ENCODE measurements around the gene BRICD5. TPM values are rescaled to one million over a fixed set of nuclear protein-coding genes. Genes with fewer than 3 reads are reported as not detected.

BRICD5 gene
- total and polyA plus RNA-seq, 7 donors = 1.8 to 21.3 (median 4.8) TPM; not detected in 2

GRCh38 chr16:2186505-2186904 is 24.2 kb downstream of the BRICD5 start:
- no peak overlapping the region for H3K4me3 ChIP-seq
- H3K36me3 ChIP-seq = no peaks in the 10 kb centered on the region
- H3K4me1 ChIP-seq = no peaks in the 10 kb centered on the region
- H3K27me3 ChIP-seq = no peaks in the 10 kb centered on the region
- TF ChIP-seq POLR2A (IDR thresholded peaks at IDR 0.05) = no peak
- no peak for TF ChIP-seq POLR2AphosphoS5 (IDR thresholded peaks at IDR 0.05)
- TF ChIP-seq EP300 (IDR thresholded peaks at IDR 0.05) = no peak
- TF ChIP-seq, protein P1, sequence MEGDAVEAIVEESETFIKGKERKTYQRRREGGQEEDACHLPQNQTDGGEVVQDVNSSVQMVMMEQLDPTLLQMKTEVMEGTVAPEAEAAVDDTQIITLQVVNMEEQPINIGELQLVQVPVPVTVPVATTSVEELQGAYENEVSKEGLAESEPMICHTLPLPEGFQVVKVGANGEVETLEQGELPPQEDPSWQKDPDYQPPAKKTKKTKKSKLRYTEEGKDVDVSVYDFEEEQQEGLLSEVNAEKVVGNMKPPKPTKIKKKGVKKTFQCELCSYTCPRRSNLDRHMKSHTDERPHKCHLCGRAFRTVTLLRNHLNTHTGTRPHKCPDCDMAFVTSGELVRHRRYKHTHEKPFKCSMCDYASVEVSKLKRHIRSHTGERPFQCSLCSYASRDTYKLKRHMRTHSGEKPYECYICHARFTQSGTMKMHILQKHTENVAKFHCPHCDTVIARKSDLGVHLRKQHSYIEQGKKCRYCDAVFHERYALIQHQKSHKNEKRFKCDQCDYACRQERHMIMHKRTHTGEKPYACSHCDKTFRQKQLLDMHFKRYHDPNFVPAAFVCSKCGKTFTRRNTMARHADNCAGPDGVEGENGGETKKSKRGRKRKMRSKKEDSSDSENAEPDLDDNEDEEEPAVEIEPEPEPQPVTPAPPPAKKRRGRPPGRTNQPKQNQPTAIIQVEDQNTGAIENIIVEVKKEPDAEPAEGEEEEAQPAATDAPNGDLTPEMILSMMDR (IDR thresholded peaks at IDR 0.05) = no peak
- H3K27ac ChIP-seq = no peak overlapping the region
- intact Hi-C loops (cut with DNase I) = no loop called here
- 83 to 89% methylated on average over 20 of the region's 20 CpGs for WGBS, 2 donors
- no peak for DNase-seq
- H3K9me3 ChIP-seq = no peaks in the 10 kb centered on the region

DNA sequence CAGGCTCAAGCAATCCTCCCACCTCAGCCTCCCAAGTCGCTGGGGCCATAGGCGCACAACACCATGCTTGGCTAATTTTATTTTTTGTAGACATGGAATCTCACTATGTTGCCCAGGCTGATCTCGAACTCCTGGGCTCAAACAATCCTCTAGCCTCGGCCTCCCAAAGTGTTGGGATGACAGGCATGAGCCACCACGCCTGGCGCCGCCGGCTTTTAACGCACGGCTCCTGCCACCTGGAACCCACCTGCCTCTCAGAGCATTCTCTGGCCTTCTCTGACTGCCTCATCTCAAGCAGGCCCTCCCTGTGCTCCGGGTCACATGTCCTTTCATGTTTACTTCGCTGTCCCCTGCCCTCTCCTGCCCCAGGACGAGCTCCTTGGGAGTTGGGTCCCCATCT is 24.6 kb downstream of the BRICD5 start:
- Histone ChIP-seq H3K27me3 (no peaks in the 10 kb centered on the region), H3K27ac (no peak overlapping the region), H3K9me3 (no peaks in the 10 kb centered on the region), H3K36me3 (no peaks in the 10 kb centered on the region), H3K4me3 (no peak overlapping the region), H3K4me1 (no peaks in the 10 kb centered on the region)
- no peak for DNase-seq
- intact Hi-C loops (cut with DNase I) = no loop called here
- 77 to 89% methylated on average over 13 of the region's 13 CpGs for WGBS, 2 donors
- TF ChIP-seq, protein P1 (IDR thresholded peaks at IDR 0.05) = no peak
- TF ChIP-seq POLR2A (IDR thresholded peaks at IDR 0.05) = no peak
- no peak for TF ChIP-seq EP300 (IDR thresholded peaks at IDR 0.05)
- TF ChIP-seq POLR2AphosphoS5 (IDR thresholded peaks at IDR 0.05) = no peak

DNA sequence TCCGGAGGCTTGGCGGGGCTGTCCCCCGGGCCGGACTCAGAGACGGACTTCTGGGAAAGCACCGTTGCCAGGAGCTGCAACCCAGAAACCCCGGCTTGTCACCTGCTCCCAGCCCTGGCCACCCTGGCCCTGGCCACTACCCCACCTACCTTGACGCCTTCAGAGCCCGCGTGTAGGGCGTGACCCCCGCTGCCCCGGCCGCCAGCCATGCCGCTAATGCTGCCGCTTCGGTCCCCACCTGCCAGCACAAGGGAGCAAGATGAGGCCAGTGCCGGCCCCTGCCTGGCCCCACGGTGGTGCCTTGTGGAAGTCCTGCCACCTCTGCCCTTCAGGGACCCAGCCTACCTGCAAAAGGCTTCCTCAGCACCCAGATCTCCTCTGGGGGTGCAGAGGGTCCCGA is 25.7 kb downstream of the BRICD5 start:
- TF ChIP-seq, protein P1 (IDR thresholded peaks at IDR 0.05) = no peak
- TF ChIP-seq POLR2A (IDR thresholded peaks at IDR 0.05) (no peak), EP300 (IDR thresholded peaks at IDR 0.05) (no peak), POLR2AphosphoS5 (IDR thresholded peaks at IDR 0.05) (no peak)
- intact Hi-C loops (cut with DNase I) = no loop called here
- 34 to 87% methylated on average over 20 of the region's 20 CpGs for WGBS, 2 donors
- no peaks in the 10 kb centered on the region for H3K27me3 ChIP-seq
- no peaks in the 10 kb centered on the region for H3K9me3 ChIP-seq
- no peak overlapping the region for H3K4me3 ChIP-seq
- H3K27ac ChIP-seq = no peak overlapping the region
- H3K4me1 ChIP-seq = no peaks in the 10 kb centered on the region
- DNase-seq = no peak
- H3K36me3 ChIP-seq = no peaks in the 10 kb centered on the region

GRCh38 chr16:2184346-2184745 is 26.3 kb downstream of the BRICD5 start:
- H3K27ac ChIP-seq = no peak overlapping the region
- TF ChIP-seq EP300 (IDR thresholded peaks at IDR 0.05) (no peak), POLR2A (IDR thresholded peaks at IDR 0.05) (no peak), POLR2AphosphoS5 (IDR thresholded peaks at IDR 0.05) (no peak)
- TF ChIP-seq, protein P1 (IDR thresholded peaks at IDR 0.05) = no peak
- WGBS, 2 donors = 67 to 92% methylated on average over 19 of the region's 19 CpGs
- no peaks in the 10 kb centered on the region for H3K27me3 ChIP-seq
- no peaks in the 10 kb centered on the region for H3K9me3 ChIP-seq
- no peak overlapping the region for H3K4me3 ChIP-seq
- intact Hi-C loops (cut with DNase I) = no loop called here
- no peaks in the 10 kb centered on the region for H3K36me3 ChIP-seq
- DNase-seq = no peak
- H3K4me1 ChIP-seq = no peaks in the 10 kb centered on the region

GRCh38 chr16:2183671-2184070 is 27.0 kb downstream of the BRICD5 start:
- Histone ChIP-seq H3K27ac (no peak overlapping the region), H3K9me3 (no peaks in the 10 kb centered on the region), H3K4me1 (no peaks in the 10 kb centered on the region), H3K4me3 (no peak overlapping the region), H3K27me3 (peaks cover 0 to under 1% (median 0%) of the 10 kb centered on the region in 3 donors), H3K36me3 (no peaks in the 10 kb centered on the region)
- TF ChIP-seq, protein P1 (IDR thresholded peaks at IDR 0.05) = no peak
- TF ChIP-seq POLR2A (IDR thresholded peaks at IDR 0.05) (no peak), POLR2AphosphoS5 (IDR thresholded peaks at IDR 0.05) (no peak), EP300 (IDR thresholded peaks at IDR 0.05) (no peak)
- DNase-seq = no peak
- 87 to 91% methylated on average over 30 of the region's 30 CpGs for WGBS, 2 donors
- intact Hi-C loops (cut with DNase I) = no loop called here

Measured in sigmoid colon (tissue), 7 donors.